Stimulated activated CD8-positive, alpha-beta memory T cell treated with anti-CD3 and anti-CD28 coated beads, Interleukin-2, amount 100 ng/mL, for 48 hours (primary cell): ENCODE data around the gene MAD1L1.

ENCODE experiments used
- DNase-seq, 2 donors: peaks; one replicate each; pipeline ENCODE4 v3.0.0-alpha.2; 2020; ENCODE audit warnings: low read depth in 2 of 2

The MAD1L1 gene

GRCh38 chr7:2088801-2089200 lies 143.9 kb downstream of the MAD1L1 start:
- DNase-seq = no peak

- DNase-seq = no peak
These were observed 145.0 kb downstream of the MAD1L1 start for GRCh38 chr7:2087744-2088143.

GRCh38 chr7:2086229-2086628 lies 146.5 kb downstream of the MAD1L1 start:
- no peak for DNase-seq

- DNase-seq = no peak
These were observed 146.9 kb downstream of the MAD1L1 start for GRCh38 chr7:2085804-2086203.

GRCh38 chr7:2084781-2085505 lies 147.8 kb downstream of the MAD1L1 start:
- DNase-seq = no peak

- no peak for DNase-seq
These were observed 148.4 kb downstream of the MAD1L1 start for GRCh38 chr7:2084331-2084730.

- no peak for DNase-seq
These were observed 149.4 kb downstream of the MAD1L1 start for GRCh38 chr7:2083362-2083761.

GRCh38 chr7:2082139-2082998 lies 150.4 kb downstream of the MAD1L1 start:
- DNase-seq = no peak

- DNase-seq = no peak
These were observed 151.1 kb downstream of the MAD1L1 start for GRCh38 chr7:2081526-2082135.

GRCh38 chr7:2080477-2080876 lies 152.3 kb downstream of the MAD1L1 start:
- DNase-seq = no peak

GRCh38 chr7:2080060-2080387 lies 152.7 kb downstream of the MAD1L1 start:
- no peak for DNase-seq

GRCh38 chr7:2079332-2080059 lies 153.2 kb downstream of the MAD1L1 start:
- no peak for DNase-seq

GRCh38 chr7:2078899-2079298 lies 153.8 kb downstream of the MAD1L1 start:
- DNase-seq = no peak

- DNase-seq = no peak
These were observed 156.1 kb downstream of the MAD1L1 start for GRCh38 chr7:2076649-2077064.

GRCh38 chr7:2075811-2076210 lies 156.9 kb downstream of the MAD1L1 start:
- no peak for DNase-seq

GRCh38 chr7:2074691-2075090 lies 158.1 kb downstream of the MAD1L1 start:
- DNase-seq = no peak

GRCh38 chr7:2072798-2073197 lies 159.9 kb downstream of the MAD1L1 start:
- no peak for DNase-seq

- no peak for DNase-seq
These were observed 160.7 kb downstream of the MAD1L1 start for GRCh38 chr7:2072042-2072441.

- DNase-seq = no peak
These were observed 161.5 kb downstream of the MAD1L1 start for GRCh38 chr7:2071133-2071832.

- no peak for DNase-seq
These were observed 162.5 kb downstream of the MAD1L1 start for GRCh38 chr7:2070151-2070763.

- no peak for DNase-seq
These were observed 163.3 kb downstream of the MAD1L1 start for GRCh38 chr7:2069472-2069860.
